K562 (cell line): Measurements from ENCODE around the gene GPSM3. TPM values are rescaled to one million over a fixed set of nuclear protein-coding genes. Genes with fewer than 3 reads are reported as not detected.

Experiments
- ASH1L ChIP-seq: fragments of 450-650 bp; IDR thresholded peaks from 2 replicates; pipeline ENCODE4 v1.6.1; 2018; ENCODE audit warnings: borderline replicate concordance, mild to moderate bottlenecking, low read depth; ENCODE audit not compliant: partially characterized antibody
- BCL6 ChIP-seq: fragments of 250-450 bp; sonication (Bioruptor Pico); IDR thresholded peaks from 2 replicates; pipeline ENCODE4 v1.4.0; 2020
- HLTF ChIP-seq: fragments of 450-650 bp; IDR thresholded peaks from 2 replicates; pipeline ENCODE4 v1.6.1; 2016
- NCOA1 ChIP-seq: fragments of 450-650 bp; IDR thresholded peaks from 2 replicates; pipeline ENCODE4 v1.6.1; 2016; ENCODE audit warnings: low read depth
- NFYB ChIP-seq: IDR thresholded peaks from 2 replicates; pipeline ENCODE4 v1.6.1; 2011; ENCODE audit warnings: mild to moderate bottlenecking, moderate library complexity; ENCODE audit not compliant: insufficient read length; ENCODE audit errors: extremely low read depth
- OTX1 ChIP-seq: fragments of 450-650 bp; formaldehyde crosslinking; IDR thresholded peaks from 2 replicates; pipeline ENCODE4 v1.4.0; 2022; ENCODE audit warnings: mild to moderate bottlenecking
- PTRF ChIP-seq: fragments of 450-650 bp; IDR thresholded peaks from 2 replicates; pipeline ENCODE4 v1.6.1; 2016; ENCODE audit warnings: mild to moderate bottlenecking, missing genetic modification characterization, missing compliant biosample characterization
- SAFB2 ChIP-seq: fragments of 200-400 bp; formaldehyde crosslinking; IDR thresholded peaks from 2 replicates; pipeline ENCODE4 v1.6.1; 2018; ENCODE audit warnings: borderline replicate concordance, low read length, low read depth, moderate library complexity; ENCODE audit not compliant: severe bottlenecking
- SMARCA4 ChIP-seq: fragments of 450-650 bp; IDR thresholded peaks from 2 replicates; pipeline ENCODE4 v1.6.1; 2016
- SUPT5H ChIP-seq: fragments of 450-650 bp; IDR thresholded peaks from 2 replicates; pipeline ENCODE4 v1.6.1; 2016
- TAF15 ChIP-seq: fragments of 200-400 bp; formaldehyde crosslinking; IDR thresholded peaks from 2 replicates; pipeline ENCODE4 v1.6.1; 2017; ENCODE audit warnings: mild to moderate bottlenecking, low read depth, low read length, moderate library complexity
- TGIF2 ChIP-seq: sonication (generic); formaldehyde crosslinking; IDR thresholded peaks from 2 replicates; pipeline ENCODE4 v1.8.1; 2022; ENCODE audit warnings: mild to moderate bottlenecking, missing genetic modification reagents, moderate library complexity
- ZBTB17 ChIP-seq: fragments of 450-650 bp; formaldehyde crosslinking; IDR thresholded peaks from 2 replicates; pipeline ENCODE4 v1.4.0; 2020; ENCODE audit warnings: mild to moderate bottlenecking
- ZKSCAN1 ChIP-seq: fragments of 150-350 bp; IDR thresholded peaks from 2 replicates; pipeline ENCODE4 v1.6.1; 2016; ENCODE audit warnings: low read depth, low read length
- ZNF143 ChIP-seq: sonication (generic); formaldehyde crosslinking; IDR thresholded peaks from 2 replicates; pipeline ENCODE4 v1.9.0; 2022; ENCODE audit warnings: mild to moderate bottlenecking, missing genetic modification reagents
- ZNF274 ChIP-seq: IDR thresholded peaks from 2 replicates; pipeline ENCODE4 v1.6.1; 2011; ENCODE audit warnings: low read depth, mild to moderate bottlenecking, low read length, moderate library complexity, borderline replicate concordance
- polyA plus RNA-seq, 8 experiments: library from polyadenylated mRNA; depleted of rRNA in 4 of 8; stranded (reverse) in 5 of 8; unstranded in 3 of 8; fragments of >200 nt; fragmentation: Nextera tagmentation in 2 of 8; fragmentation: Illumina TruSeq in 1 of 8; extraction: Ambion mirVana in 2 of 8; extraction: Trizol in 1 of 8; gene quantifications; 2 replicates each; pipeline versions ENCODE4 v1.2.1 to v1.2.3, GENCODE V29; 2011 to 2014; ENCODE audit warnings: inconsistent platforms in 1 of 8, missing spikeins in 1 of 8
- total RNA-seq, 7 experiments: library from RNA; depleted of rRNA in 6 of 7; stranded (reverse); fragments of >200 nt in 6 of 7; fragmentation: Illumina TruSeq in 2 of 7; extraction: Trizol in 2 of 7; gene quantifications; 2 replicates each; pipeline versions ENCODE4 v1.2.1 to v1.2.3, GENCODE V29; 2011 to 2021; ENCODE audit warnings: low replicate concordance in 1 of 7
- TF ChIP-seq, protein P1 (sequence below): fragments of 200-400 bp; formaldehyde crosslinking; IDR thresholded peaks from 2 replicates; pipeline ENCODE4 v1.6.1; 2017; ENCODE audit warnings: mild to moderate bottlenecking, low read depth, low read length, moderate library complexity
- TF ChIP-seq, protein P2 (sequence below): sonication (generic); formaldehyde crosslinking; IDR thresholded peaks from 2 replicates; pipeline ENCODE4 v1.8.1; 2023; ENCODE audit warnings: mild to moderate bottlenecking, missing genetic modification reagents
- TF ChIP-seq, protein P3 (sequence below): fragments of 200-800 bp; sonication (Bioruptor generic); IDR thresholded peaks from 2 replicates; pipeline ENCODE4 v1.6.1; 2017; ENCODE audit warnings: missing genetic modification characterization, missing compliant biosample characterization
- TF ChIP-seq, protein P4 (sequence below): sonication (generic); formaldehyde crosslinking; IDR thresholded peaks from 2 replicates; pipeline ENCODE4 v1.8.0; 2022; ENCODE audit warnings: mild to moderate bottlenecking, missing genetic modification reagents
- TF ChIP-seq, protein P5 (sequence below): fragments of 450-650 bp; IDR thresholded peaks from 2 replicates; pipeline ENCODE4 v1.7.0; 2016; ENCODE audit warnings: borderline replicate concordance

The GPSM3 gene
- total and polyA plus RNA-seq, 9 of the 15 experiments (the other 6 are each of a cell fraction or from before 2014, with no cell fraction given) = 5.3 to 42.6 (median 24.4) TPM

DNA sequence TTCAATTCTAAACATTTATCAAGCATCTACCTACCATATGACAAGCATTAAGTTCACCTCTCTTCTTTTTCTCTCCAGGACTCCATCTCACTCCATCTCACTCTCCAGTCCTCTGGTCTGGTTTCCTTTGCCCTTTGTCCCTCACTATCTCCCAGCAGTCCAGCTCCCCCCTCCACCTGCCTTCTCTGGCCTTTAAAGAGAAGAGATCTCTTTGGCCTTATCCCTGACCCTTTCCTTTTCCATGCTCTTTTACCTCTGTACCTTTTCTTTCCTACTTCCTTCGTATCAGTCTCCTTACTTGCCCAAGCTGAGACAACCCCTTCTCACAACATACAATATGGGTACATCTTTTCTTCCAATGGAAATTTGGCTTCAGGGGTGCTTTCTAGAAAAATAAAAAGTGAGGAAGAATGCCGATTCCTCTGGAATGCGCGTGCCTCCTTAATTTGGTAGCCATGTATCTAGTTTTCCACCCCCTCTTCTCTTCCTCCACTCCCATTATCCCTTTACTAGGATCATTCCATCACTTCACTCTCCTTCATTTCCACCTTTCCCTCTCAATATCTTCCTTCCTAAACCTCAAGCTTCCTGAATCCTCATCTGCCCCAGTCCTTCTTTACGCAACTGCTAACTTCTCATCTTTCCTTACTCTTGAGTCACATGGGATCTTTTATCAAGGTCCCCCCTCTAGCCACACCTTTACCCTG is 15.8 kb downstream of the GPSM3 start (continued):
- TF ChIP-seq TAF15 (no peak), ZBTB17 (CRISPR knock-in tag) (no peak), NFYB (no peak), ZNF274 (no peak), SAFB2 (no peak), SMARCA4 (0 out of 2 replicates have a peak, but pooled peaks have one; percentile 7), BCL6 (CRISPR knock-in tag) (no peak), NCOA1 (peak; percentile 25; the same call in 1 of the 2 replicates), OTX1 (CRISPR knock-in tag) (peak; percentile 95), HLTF (peak; percentile 88; the same call in 1 of the 2 replicates), TGIF2 (CRISPR knock-in tag) (no peak), ZKSCAN1 (no peak), ZNF143 (CRISPR knock-in tag) (no peak), SUPT5H (no peak), ASH1L (peak; percentile 34), PTRF (tag) (no peak)
- TF ChIP-seq, protein P1, sequence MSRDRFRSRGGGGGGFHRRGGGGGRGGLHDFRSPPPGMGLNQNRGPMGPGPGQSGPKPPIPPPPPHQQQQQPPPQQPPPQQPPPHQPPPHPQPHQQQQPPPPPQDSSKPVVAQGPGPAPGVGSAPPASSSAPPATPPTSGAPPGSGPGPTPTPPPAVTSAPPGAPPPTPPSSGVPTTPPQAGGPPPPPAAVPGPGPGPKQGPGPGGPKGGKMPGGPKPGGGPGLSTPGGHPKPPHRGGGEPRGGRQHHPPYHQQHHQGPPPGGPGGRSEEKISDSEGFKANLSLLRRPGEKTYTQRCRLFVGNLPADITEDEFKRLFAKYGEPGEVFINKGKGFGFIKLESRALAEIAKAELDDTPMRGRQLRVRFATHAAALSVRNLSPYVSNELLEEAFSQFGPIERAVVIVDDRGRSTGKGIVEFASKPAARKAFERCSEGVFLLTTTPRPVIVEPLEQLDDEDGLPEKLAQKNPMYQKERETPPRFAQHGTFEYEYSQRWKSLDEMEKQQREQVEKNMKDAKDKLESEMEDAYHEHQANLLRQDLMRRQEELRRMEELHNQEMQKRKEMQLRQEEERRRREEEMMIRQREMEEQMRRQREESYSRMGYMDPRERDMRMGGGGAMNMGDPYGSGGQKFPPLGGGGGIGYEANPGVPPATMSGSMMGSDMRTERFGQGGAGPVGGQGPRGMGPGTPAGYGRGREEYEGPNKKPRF = no peak
- TF ChIP-seq, protein P2, sequence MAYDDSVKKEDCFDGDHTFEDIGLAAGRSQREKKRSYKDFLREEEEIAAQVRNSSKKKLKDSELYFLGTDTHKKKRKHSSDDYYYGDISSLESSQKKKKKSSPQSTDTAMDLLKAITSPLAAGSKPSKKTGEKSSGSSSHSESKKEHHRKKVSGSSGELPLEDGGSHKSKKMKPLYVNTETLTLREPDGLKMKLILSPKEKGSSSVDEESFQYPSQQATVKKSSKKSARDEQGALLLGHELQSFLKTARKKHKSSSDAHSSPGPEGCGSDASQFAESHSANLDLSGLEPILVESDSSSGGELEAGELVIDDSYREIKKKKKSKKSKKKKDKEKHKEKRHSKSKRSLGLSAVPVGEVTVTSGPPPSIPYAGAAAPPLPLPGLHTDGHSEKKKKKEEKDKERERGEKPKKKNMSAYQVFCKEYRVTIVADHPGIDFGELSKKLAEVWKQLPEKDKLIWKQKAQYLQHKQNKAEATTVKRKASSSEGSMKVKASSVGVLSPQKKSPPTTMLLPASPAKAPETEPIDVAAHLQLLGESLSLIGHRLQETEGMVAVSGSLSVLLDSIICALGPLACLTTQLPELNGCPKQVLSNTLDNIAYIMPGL (CRISPR knock-in tag) = no peak
- TF ChIP-seq, protein P3, sequence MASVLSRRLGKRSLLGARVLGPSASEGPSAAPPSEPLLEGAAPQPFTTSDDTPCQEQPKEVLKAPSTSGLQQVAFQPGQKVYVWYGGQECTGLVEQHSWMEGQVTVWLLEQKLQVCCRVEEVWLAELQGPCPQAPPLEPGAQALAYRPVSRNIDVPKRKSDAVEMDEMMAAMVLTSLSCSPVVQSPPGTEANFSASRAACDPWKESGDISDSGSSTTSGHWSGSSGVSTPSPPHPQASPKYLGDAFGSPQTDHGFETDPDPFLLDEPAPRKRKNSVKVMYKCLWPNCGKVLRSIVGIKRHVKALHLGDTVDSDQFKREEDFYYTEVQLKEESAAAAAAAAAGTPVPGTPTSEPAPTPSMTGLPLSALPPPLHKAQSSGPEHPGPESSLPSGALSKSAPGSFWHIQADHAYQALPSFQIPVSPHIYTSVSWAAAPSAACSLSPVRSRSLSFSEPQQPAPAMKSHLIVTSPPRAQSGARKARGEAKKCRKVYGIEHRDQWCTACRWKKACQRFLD = no peak
- TF ChIP-seq, protein P4, sequence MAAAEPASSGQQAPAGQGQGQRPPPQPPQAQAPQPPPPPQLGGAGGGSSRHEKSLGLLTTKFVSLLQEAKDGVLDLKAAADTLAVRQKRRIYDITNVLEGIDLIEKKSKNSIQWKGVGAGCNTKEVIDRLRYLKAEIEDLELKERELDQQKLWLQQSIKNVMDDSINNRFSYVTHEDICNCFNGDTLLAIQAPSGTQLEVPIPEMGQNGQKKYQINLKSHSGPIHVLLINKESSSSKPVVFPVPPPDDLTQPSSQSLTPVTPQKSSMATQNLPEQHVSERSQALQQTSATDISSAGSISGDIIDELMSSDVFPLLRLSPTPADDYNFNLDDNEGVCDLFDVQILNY (CRISPR knock-in tag) = no peak
- TF ChIP-seq, protein P5, sequence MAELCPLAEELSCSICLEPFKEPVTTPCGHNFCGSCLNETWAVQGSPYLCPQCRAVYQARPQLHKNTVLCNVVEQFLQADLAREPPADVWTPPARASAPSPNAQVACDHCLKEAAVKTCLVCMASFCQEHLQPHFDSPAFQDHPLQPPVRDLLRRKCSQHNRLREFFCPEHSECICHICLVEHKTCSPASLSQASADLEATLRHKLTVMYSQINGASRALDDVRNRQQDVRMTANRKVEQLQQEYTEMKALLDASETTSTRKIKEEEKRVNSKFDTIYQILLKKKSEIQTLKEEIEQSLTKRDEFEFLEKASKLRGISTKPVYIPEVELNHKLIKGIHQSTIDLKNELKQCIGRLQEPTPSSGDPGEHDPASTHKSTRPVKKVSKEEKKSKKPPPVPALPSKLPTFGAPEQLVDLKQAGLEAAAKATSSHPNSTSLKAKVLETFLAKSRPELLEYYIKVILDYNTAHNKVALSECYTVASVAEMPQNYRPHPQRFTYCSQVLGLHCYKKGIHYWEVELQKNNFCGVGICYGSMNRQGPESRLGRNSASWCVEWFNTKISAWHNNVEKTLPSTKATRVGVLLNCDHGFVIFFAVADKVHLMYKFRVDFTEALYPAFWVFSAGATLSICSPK = peak; percentile 99
